HG03520 (cell line): Measurements from ENCODE around the gene CAMK2D.

Experiments
- ATAC-seq: cut with Tn5 transposase; IDR thresholded peaks from one replicate; pipeline ENCODE4 v1.9.1; 2021; ENCODE audit warnings: mild to moderate bottlenecking, moderate library complexity; ENCODE audit not compliant: unreplicated experiment

CAMK2D gene

DNA sequence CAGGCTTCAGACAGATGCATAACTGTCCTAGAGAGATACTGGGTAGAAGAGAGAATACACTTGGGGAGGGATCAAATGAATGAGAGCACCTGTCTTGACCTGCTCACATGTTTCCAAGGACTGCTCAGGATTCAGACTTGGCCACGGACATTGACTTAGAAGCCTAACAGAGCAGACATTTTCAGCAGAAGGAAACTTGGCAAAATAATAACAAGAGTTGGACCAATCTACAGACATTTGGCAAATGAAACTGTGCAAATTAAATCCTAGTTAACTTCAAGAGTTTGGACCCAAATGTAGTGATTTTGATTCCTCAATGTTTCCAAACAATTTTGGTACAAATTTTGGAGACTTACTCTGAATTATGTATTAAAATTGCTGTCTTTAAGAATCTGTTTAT, 223.9 kb downstream of the CAMK2D start:
- ATAC-seq = no peak

GRCh38 chr4:113537203-113537602, 224.3 kb downstream of the CAMK2D start:
- no peak for ATAC-seq

GRCh38 chr4:113534711-113535110, 226.8 kb downstream of the CAMK2D start:
- ATAC-seq = no peak

- no peak for ATAC-seq
Measured at GRCh38 chr4:113531572-113531971, 230.0 kb downstream of the CAMK2D start.

DNA sequence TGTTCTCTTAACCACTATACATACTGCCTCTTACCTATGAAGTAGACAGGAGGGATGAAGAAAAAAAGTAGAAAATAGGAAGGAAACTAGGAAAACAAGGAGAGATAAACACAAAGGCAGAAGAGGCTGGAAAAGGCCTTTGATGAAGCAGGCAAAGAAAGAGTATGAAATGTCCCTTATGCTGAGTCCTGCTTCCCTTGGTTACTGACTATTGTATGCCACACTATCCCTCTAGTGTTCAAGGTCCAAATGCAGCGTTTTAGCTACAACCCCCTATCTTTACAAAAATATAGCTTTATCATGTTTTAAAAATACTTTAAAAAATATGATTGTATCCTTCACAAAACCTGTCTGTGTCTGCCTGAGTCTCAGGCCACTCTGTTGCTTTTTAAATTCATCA, 233.1 kb downstream of the CAMK2D start:
- no peak for ATAC-seq

- ATAC-seq = no peak
Measured at GRCh38 chr4:113525521-113525920, 236.0 kb downstream of the CAMK2D start.

DNA sequence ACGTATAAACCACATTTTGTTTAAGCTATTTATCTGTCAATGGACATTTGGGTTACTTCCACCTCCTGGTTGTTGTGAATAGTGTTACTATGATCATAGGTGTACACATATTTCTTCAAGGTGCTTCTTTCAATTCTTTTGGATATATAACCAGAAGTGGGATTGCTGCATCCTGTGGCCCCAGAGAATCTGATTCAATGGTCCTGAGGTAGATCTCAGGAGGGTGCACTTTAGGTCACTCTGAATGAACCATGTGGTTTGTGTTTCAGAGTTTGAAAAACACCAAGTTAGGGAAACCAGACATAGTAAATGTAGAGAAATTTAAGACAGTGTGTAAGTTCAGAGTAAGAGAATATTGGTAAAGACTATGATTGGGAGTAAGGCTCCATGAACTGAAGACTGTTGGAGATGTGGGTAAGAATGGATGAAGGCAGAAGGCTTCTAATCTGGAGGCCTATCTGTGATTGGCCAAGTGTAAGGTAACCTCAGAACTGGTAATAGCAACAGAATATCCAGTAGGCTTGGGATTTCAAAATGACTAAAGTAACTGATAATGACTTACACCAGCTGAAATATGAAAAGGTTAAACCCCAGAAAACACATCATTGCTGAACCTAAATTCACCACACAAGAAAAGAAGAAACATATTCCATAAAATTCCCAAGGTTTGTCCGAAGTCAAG, 236.9 kb downstream of the CAMK2D start:
- peak; percentile 31 for ATAC-seq

DNA sequence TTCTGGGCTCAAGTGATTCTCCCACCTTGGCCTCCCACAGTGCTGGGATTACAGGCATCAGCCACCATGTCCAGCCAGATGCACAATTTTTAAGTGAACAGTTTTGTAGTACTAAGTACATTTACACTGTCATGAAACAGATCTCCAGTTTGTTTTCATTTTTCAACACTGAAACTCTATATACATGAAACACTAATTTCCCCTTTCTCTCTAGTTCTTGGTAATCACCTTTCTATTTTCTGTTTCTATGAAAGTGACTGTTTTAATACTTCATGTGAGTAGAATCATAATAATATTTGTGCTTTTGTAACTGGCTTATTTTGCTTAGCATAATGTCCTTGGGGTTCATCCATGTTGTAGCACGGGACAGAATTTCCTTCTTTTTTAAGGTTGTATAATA, 237.4 kb downstream of the CAMK2D start:
- peak; percentile 94 for ATAC-seq

GRCh38 chr4:113522433-113522832, 239.1 kb downstream of the CAMK2D start:
- ATAC-seq = no peak

GRCh38 chr4:113513382-113513781, 248.2 kb downstream of the CAMK2D start:
- no peak for ATAC-seq

- ATAC-seq = no peak
Measured at GRCh38 chr4:113512880-113513279, 248.7 kb downstream of the CAMK2D start.

GRCh38 chr4:113511944-113512343, 249.6 kb downstream of the CAMK2D start:
- ATAC-seq = no peak

DNA sequence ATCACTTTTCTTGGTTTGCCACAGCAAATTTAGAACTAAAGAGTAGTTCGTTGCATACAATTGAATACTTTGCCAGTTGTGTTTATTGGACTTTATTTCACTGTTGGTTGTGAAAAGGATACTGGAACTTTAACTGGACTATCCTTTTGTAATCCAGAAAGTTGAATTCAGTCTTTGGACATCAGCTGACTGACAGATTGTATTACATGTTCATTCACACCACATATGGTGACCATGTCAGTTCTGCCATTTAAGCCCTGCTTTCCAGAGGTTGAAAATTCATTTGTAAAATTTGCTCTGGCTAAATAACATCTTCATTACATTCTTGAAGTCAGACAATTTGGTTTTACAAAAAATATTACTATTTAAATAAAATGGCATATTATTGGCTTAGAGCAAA, 251.7 kb downstream of the CAMK2D start:
- ATAC-seq = no peak

- no peak for ATAC-seq
Measured at GRCh38 chr4:113505044-113505443, 256.5 kb downstream of the CAMK2D start.

GRCh38 chr4:113504422-113504821, 257.1 kb downstream of the CAMK2D start:
- no peak for ATAC-seq

DNA sequence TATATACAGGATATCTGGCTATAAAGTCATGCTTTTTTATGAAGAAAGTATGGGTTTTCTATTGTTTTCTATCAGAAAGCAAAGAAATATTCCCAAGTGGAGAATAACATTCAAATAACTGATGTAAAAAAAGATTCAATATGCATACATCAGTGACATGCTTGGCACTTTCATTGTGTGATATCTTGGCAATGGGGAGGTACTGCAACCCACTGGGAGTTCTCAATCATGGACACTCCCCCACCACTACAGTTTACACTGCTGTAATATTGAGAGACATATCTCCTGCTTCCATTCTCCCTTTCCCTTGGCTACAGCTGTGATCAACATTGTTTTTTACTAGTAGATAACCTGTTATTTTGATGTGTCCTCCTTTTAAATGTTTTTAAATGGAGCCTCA, 257.8 kb downstream of the CAMK2D start:
- no peak for ATAC-seq

DNA sequence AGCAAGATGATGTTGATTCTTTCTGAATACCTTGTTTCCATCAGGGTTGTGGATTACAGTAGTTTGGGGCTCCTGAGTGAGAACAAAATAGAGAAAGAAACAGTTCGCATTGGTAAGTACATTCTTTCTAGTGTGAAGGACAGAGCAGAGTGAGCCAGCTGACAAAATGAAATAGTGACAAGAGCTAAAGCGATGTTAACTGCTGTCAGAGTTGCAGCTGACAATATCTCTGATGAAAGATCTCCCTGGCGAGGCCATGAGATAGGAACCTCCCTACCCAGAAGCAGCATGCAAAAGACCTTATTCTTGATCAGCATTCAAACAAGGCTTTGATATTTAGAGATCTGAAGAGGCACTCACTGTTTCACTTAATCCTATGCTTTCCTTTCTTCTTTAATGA, 258.6 kb downstream of the CAMK2D start:
- ATAC-seq = no peak

GRCh38 chr4:113502476-113502875, 259.1 kb downstream of the CAMK2D start:
- ATAC-seq = no peak

- ATAC-seq = no peak
Measured at GRCh38 chr4:113500424-113500823, 261.1 kb downstream of the CAMK2D start.

DNA sequence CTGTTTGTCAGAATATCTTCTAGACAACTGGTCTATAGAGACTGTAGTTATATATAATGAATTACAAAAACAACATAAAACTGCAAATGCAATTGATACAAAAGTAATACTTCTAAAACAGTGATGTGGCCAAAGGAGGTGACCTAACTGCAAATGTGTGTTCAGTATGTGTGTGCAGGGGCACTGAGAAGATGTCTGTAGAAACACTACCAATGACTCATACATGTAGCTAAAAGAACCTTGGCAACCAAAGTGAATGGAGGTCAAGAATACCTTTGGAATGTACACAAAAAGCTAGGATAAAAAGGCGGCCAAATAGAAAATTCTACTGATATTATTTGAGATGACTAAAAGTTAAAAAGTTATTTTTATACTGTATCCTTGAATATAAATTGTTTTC, 261.8 kb downstream of the CAMK2D start:
- ATAC-seq = no peak

- no peak for ATAC-seq
Measured at GRCh38 chr4:113499166-113499565, 262.4 kb downstream of the CAMK2D start.

DNA sequence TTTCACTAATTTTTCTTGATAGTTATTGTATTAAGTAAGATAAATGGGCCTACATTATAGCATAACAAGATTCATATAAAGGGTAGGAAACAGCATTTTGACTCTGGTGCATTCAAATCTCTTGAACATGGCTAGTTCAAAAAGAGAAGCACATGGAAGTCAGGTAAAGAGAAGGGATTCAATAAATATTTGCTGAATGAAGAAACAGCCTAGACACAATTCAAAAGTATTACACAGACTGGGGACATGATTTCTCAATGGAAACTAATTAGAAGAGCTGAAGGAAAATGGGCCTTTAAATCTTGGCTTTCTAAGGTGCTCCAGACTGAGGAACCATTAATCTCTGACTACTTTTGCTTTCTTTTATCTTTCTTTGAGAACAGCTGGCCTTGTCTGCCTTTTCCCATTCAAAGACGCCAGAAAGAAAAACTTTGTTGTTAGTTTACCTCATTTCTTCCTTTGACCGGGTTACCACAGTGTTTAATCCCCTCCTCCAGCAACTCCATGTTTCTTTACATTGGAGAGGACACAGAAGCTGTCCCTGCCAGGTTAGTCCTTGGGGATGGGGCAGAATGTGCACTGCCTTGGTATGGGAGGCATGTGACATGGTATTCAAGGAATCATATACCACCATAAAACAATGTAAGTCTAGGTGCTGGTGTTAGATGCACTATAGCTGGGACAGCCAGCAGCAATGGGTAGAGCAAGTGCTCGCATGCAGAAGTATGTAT, 264.2 kb downstream of the CAMK2D start:
- no peak for ATAC-seq

GRCh38 chr4:113496698-113497097, 264.8 kb downstream of the CAMK2D start:
- ATAC-seq = no peak
